NCI-H82 treated with DMSO at 0.1 percent for 48 hours (cell line): Measurements from ENCODE around the gene TDRD5.

Source experiments
- DNase-seq: peaks from one replicate; lab custom pipeline; 2025; ENCODE audit not compliant: unreplicated experiment; lab: John Stamatoyannopoulos, UW

Gene TDRD5

GRCh38 chr1:179591592-179592580 is at the start of gene TDRD5:
TSS of gene TDRD5 (plus strand) at chr1:179591832. CDS start at chr1:179592616, 784 bp downstream.
- no peak for DNase-seq

- no peak for DNase-seq
Measured at GRCh38 chr1:179545321-179545720, 46.3 kb upstream of the TDRD5 start.

GRCh38 chr1:179547021-179547535 is 44.6 kb upstream of the TDRD5 start:
- no peak for DNase-seq

- DNase-seq = no peak
Measured at GRCh38 chr1:179548666-179549367, 42.8 kb upstream of the TDRD5 start.

GRCh38 chr1:179549368-179549700 is 42.3 kb upstream of the TDRD5 start:
- DNase-seq = no peak

GRCh38 chr1:179550746-179551682 is 40.6 kb upstream of the TDRD5 start:
- no peak for DNase-seq

GRCh38 chr1:179554427-179554826 is 37.2 kb upstream of the TDRD5 start:
- DNase-seq = no peak

- no peak for DNase-seq
Measured at GRCh38 chr1:179558078-179558477, 33.6 kb upstream of the TDRD5 start.

- DNase-seq = no peak
Measured at GRCh38 chr1:179575497-179576314, 15.9 kb upstream of the TDRD5 start, which contains the start of gene NPHS2. TSS of gene NPHS2 (minus strand) at chr1:179575948. CDS start at chr1:179575864, 84 bp downstream.

- DNase-seq = no peak
Measured at GRCh38 chr1:179576509-179576908, 15.1 kb upstream of the TDRD5 start.

- no peak for DNase-seq
Measured at GRCh38 chr1:179583771-179584320, 7.8 kb upstream of the TDRD5 start.

- no peak for DNase-seq
Measured at GRCh38 chr1:179586107-179586823, 5.4 kb upstream of the TDRD5 start.

- no peak for DNase-seq
Measured at GRCh38 chr1:179587336-179587735, 4.3 kb upstream of the TDRD5 start.

GRCh38 chr1:179588425-179589024 is 3.1 kb upstream of the TDRD5 start:
- no peak for DNase-seq

GRCh38 chr1:179589509-179589908 is 2.1 kb upstream of the TDRD5 start:
- DNase-seq = no peak

- no peak for DNase-seq
Measured at GRCh38 chr1:179590671-179591070, 961 bp upstream of the TDRD5 start.

GRCh38 chr1:179591253-179591591 is 410 bp upstream of the TDRD5 start:
- no peak for DNase-seq

- no peak for DNase-seq
Measured at GRCh38 chr1:179598631-179599030, 7.0 kb downstream of the TDRD5 start.
